ENCODE results near the gene ANXA5.
"Not testable (repeated sequence)": the region's sequence is repeated elsewhere in the genome, so short reads cannot be mapped to it uniquely, and the experiment has no call there.

Gene ANXA5

GRCh38 chr4:121676345-121677075 lies 20.3 kb downstream of the ANXA5 start:
- no peak for DNase-seq

GRCh38 chr4:121675715-121676114 lies 21.1 kb downstream of the ANXA5 start:
- DNase-seq: no peak

- no peak for DNase-seq
Observed at GRCh38 chr4:121674696-121675095, 22.1 kb downstream of the ANXA5 start.

GRCh38 chr4:121674191-121674590 lies 22.6 kb downstream of the ANXA5 start:
- no peak for DNase-seq

- DNase-seq: no peak
Observed at GRCh38 chr4:121669163-121669550, 27.6 kb downstream of the ANXA5 start.

- no peak for DNase-seq
Observed at GRCh38 chr4:121668368-121669162, 28.2 kb downstream of the ANXA5 start.

- no peak for DNase-seq
Observed at GRCh38 chr4:121666091-121666679, 30.6 kb downstream of the ANXA5 start.

GRCh38 chr4:121665371-121665770 lies 31.4 kb downstream of the ANXA5 start:
- no peak for DNase-seq

GRCh38 chr4:121662225-121662624 lies 34.6 kb downstream of the ANXA5 start:
- no peak for DNase-seq

GRCh38 chr4:121660175-121660933 lies 36.4 kb downstream of the ANXA5 start:
- DNase-seq: not testable (repeated sequence)

GRCh38 chr4:121658125-121658524 lies 38.7 kb downstream of the ANXA5 start:
- DNase-seq: no peak

GRCh38 chr4:121656269-121656641 lies 40.5 kb downstream of the ANXA5 start:
- peak; percentile 60 for DNase-seq

- no peak for DNase-seq
Observed at GRCh38 chr4:121655320-121656268, 41.2 kb downstream of the ANXA5 start.

GRCh38 chr4:121654738-121655137 lies 42.0 kb downstream of the ANXA5 start:
- no peak for DNase-seq

- no peak for DNase-seq
Observed at GRCh38 chr4:121653986-121654385, 42.8 kb downstream of the ANXA5 start.

- no peak for DNase-seq
Observed at GRCh38 chr4:121653214-121653613, 43.6 kb downstream of the ANXA5 start.

- no peak for DNase-seq
Observed at GRCh38 chr4:121651597-121651996, 45.2 kb downstream of the ANXA5 start.

- no peak for DNase-seq
Observed at GRCh38 chr4:121650741-121651140, 46.0 kb downstream of the ANXA5 start.

GRCh38 chr4:121648516-121648915 lies 48.3 kb downstream of the ANXA5 start:
- no peak for DNase-seq

GRCh38 chr4:121642876-121643585 lies 53.7 kb downstream of the ANXA5 start:
- no peak for DNase-seq

- no peak for DNase-seq
Observed at GRCh38 chr4:121642292-121642691, 54.5 kb downstream of the ANXA5 start.
